Sigmoid colon (tissue), 7 donors: Measurements from ENCODE around the gene IL21R. TPM values are rescaled to one million over a fixed set of nuclear protein-coding genes. Genes with fewer than 3 reads are reported as not detected.
A peak's percentile ranks its signal among the peaks of the same experiment; 100 is the strongest.

Experiments
- DNase-seq: peaks from one replicate; pipeline ENCODE4 v3.0.0-alpha.2; 2019
- H3K27ac ChIP-seq, 4 donors: fragments of 200-600 bp; sonication (generic); one replicate each; pipeline ENCODE4 v1.5.1; 2016 to 2019; ENCODE audit warnings: mild to moderate bottlenecking in 1 of 4
- H3K27me3 ChIP-seq, 3 donors: fragments of 200-600 bp; sonication (generic); one replicate each; pipeline ENCODE4 v1.5.1; 2019; ENCODE audit warnings: mild to moderate bottlenecking in 1 of 3
- H3K36me3 ChIP-seq, 4 donors: fragments of 200-600 bp; sonication (generic); one replicate each; pipeline ENCODE4 v1.5.1; 2016 to 2019
- H3K4me1 ChIP-seq, 4 donors: fragments of 200-600 bp; sonication (generic); one replicate each; pipeline ENCODE4 v1.5.1; 2017 to 2019
- H3K4me3 ChIP-seq, 4 donors: fragments of 200-600 bp; sonication (generic); one replicate each; pipeline ENCODE4 v1.5.1; 2017 to 2019; ENCODE audit warnings: mild to moderate bottlenecking in 2 of 4, moderate library complexity in 1 of 4
- H3K9me3 ChIP-seq, 4 donors: fragments of 200-600 bp in 3 of 4; sonication (generic) in 3 of 4; one replicate each; pipeline versions ENCODE4 v1.5.1 to v1.6.1; 2013 to 2019
- CTCF ChIP-seq, 4 experiments: fragments of 450-650 bp in 3 of 4; fragments of 200-600 bp in 1 of 4; IDR thresholded peaks; one replicate each; pipeline ENCODE4 v1.5.1; 2016 to 2019; ENCODE audit warnings: antibody characterized with exemption in 4 of 4, mild to moderate bottlenecking in 3 of 4, moderate library complexity in 2 of 4
- EP300 ChIP-seq, 4 donors: sonication (generic); formaldehyde crosslinking; IDR thresholded peaks; one replicate each; pipeline ENCODE4 v1.6.1; 2017; ENCODE audit warnings: antibody characterized with exemption in 4 of 4
- POLR2A ChIP-seq, 2 donors: fragments of 450-650 bp; IDR thresholded peaks; one replicate each; pipeline ENCODE4 v1.6.1; 2016; ENCODE audit warnings: antibody characterized with exemption in 2 of 2, mild to moderate bottlenecking in 2 of 2, moderate library complexity in 2 of 2
- POLR2AphosphoS5 ChIP-seq, 4 donors: sonication (generic); formaldehyde crosslinking; IDR thresholded peaks; one replicate each; pipeline ENCODE4 v1.6.1; 2017; ENCODE audit warnings: antibody characterized with exemption in 4 of 4
- WGBS, 2 donors: extraction: QIAGEN DNeasy Blood & Tissue Kit; methylation state at CpG; one replicate each; pipeline ENCODE4 v1.1.7; 2013; 5-methylcytosine and 5-hydroxymethylcytosine counted together
- intact Hi-C: fragments of 100-400 bp; cut with DNase I; formaldehyde crosslinking; loops from one replicate; pipeline ENCODE4 v1.15.1; 2023
- polyA plus RNA-seq, 3 donors: library from polyadenylated mRNA; stranded (reverse); fragments of 200-250 nt; gene quantifications; one replicate each; pipeline ENCODE4 v1.2.3, GENCODE V29; 2013
- total RNA-seq, 4 donors: library from RNA; depleted of rRNA; stranded (reverse); fragments of >200 nt; gene quantifications; one replicate each; pipeline ENCODE4 v1.1.0, GENCODE V29; 2016
- donor health status: healthy with polysubstance abuse.
- donor health status: Bipolar disorder and iron deficiency.
- donor health status: healthy.

Gene IL21R
- under 1 TPM in 2 of 4 donors, not detected in 2; 0.27 to 0.28 TPM for total RNA-seq
- 1 to 10 TPM in 1 of 3 donors, under 1 TPM in 2; under 0.01 to 7.9 (median 0.23) TPM for polyA plus RNA-seq

DNA sequence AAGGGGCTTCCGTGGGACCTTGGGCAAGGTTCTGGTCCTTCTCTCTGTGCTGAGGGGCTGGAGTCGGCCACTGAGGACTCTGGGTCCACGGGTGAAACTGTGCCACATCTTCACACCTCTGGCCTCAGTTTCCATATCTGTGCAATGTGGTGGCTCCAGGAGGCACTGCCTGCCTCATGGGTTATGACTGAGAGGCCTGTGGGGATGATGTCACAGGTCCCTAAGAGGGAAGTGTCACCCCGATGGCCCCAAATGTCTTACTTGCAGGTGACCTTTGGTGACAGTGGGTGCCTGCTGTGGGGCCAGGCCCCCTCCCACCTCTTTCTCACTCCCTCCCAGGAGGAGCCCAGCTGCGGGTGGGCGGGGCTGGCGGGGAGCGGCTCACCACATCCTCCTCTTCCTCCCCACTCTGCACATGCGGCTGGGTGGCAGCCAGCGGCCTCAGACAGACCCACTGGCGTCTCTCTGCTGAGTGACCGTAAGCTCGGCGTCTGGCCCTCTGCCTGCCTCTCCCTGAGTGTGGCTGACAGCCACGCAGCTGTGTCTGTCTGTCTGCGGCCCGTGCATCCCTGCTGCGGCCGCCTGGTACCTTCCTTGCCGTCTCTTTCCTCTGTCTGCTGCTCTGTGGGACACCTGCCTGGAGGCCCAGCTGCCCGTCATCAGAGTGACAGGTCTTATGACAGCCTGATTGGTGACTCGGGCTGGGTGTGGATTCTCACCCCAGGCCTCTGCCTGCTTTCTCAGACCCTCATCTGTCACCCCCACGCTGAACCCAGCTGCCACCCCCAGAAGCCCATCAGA lies at the start of gene IL21R:
TSS of gene IL21R (plus strand) at position 407 of the 801 bp plus-strand sequence. CDS start 27,898 bp downstream, outside the sequence.
- Histone ChIP-seq H3K4me3 (no peak within 1 kb of the TSS), H3K36me3 (no peaks in the 10 kb centered on the region), H3K27ac (no peak within 1 kb of the TSS), H3K27me3 (peaks cover 0 to 47% (median 0%) of the 10 kb centered on the region in 3 donors), H3K9me3 (no peaks in the 10 kb centered on the region), H3K4me1 (peaks cover 0 to 12% (median 4%) of the 10 kb centered on the region in 4 donors)
- WGBS, 2 donors: 11 to 13% methylated on average over 23 of the region's 23 CpGs
- intact Hi-C loops: no loop called here
- DNase-seq: peak; percentile 69
- TF ChIP-seq POLR2AphosphoS5 (IDR thresholded peaks at IDR 0.05): no peak
- no peak for TF ChIP-seq EP300 (IDR thresholded peaks at IDR 0.05)
- no peak for TF ChIP-seq CTCF (IDR thresholded peaks at IDR 0.05)
- TF ChIP-seq POLR2A (IDR thresholded peaks at IDR 0.05): no peak

DNA sequence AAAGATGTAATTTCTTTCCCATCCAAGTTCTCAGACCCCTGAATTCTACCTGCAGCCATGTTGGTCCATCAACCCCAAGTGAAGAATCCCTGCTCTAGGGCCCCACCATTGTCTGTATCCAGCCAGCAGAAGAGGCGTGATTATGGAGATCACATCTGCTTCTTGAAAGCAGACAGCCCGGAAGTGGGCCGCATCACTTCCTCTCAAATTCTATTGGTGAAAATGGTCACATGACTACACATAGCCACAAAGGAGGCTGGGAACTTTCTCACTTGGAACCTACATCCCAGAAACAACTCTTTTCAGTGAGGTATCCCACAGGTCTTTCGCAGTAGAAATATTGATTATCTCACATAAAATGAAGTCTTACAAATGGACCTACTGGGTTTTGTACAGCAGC lies 48.1 kb upstream of the IL21R start:
- intact Hi-C loops: no loop called here
- Histone ChIP-seq H3K27me3 (no peaks in the 10 kb centered on the region), H3K27ac (peak overlapping the region in 1 of 4 donors; percentile 21), H3K36me3 (peaks cover 49 to 100% (median 91%) of the 10 kb centered on the region in 4 donors), H3K9me3 (no peaks in the 10 kb centered on the region), H3K4me1 (no peaks in the 10 kb centered on the region), H3K4me3 (no peak overlapping the region)
- WGBS, 2 donors: 94 to 96% methylated on average over 4 of the region's 4 CpGs
- DNase-seq: no peak
- TF ChIP-seq EP300 (IDR thresholded peaks at IDR 0.05): no peak
- peak in 1 of 4 donors; percentile 2 for TF ChIP-seq POLR2AphosphoS5 (IDR thresholded peaks at IDR 0.05)

GRCh38 chr16:27355610-27356009 lies 46.4 kb upstream of the IL21R start:
- 82% methylated on average over 12 of the region's 12 CpGs for WGBS, 2 donors
- no peaks in the 10 kb centered on the region for H3K9me3 ChIP-seq
- no peaks in the 10 kb centered on the region for H3K27me3 ChIP-seq
- intact Hi-C loops: no loop called here
- TF ChIP-seq POLR2A (IDR thresholded peaks at IDR 0.05): no peak
- TF ChIP-seq POLR2AphosphoS5 (IDR thresholded peaks at IDR 0.05): peak; percentile 23 to 62 (median 34)
- TF ChIP-seq CTCF (IDR thresholded peaks at IDR 0.05): peak in 2 of 4 experiments; percentile 25 to 37
- peak overlapping the region in 3 of 4 donors; percentile 14 to 40 (median 30) for H3K27ac ChIP-seq
- H3K4me3 ChIP-seq: no peak overlapping the region
- no peaks in the 10 kb centered on the region for H3K4me1 ChIP-seq
- peak; percentile 82 for DNase-seq
- peaks cover 57 to 98% (median 90%) of the 10 kb centered on the region in 4 donors for H3K36me3 ChIP-seq

DNA sequence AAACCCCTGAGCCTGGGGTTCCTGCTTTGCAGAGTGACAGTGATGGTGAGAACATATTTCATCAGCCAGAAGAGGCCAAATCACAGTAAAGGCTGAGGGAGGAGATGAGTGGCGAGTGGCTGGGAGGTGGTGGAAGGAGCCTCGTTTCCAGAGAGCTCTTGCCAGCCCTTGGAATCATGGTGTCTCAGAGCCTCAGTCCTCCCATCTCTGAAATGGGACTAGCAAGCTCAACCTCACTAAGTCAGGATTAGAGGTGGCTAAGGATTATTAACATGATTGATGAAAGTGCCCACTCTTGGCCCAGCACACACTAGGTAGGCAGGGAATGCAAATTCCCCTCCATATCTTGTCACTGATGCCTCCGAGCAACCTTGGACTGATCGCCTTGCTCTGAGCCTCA lies 45.2 kb upstream of the IL21R start:
- TF ChIP-seq EP300 (IDR thresholded peaks at IDR 0.05) (no peak), CTCF (IDR thresholded peaks at IDR 0.05) (no peak), POLR2AphosphoS5 (IDR thresholded peaks at IDR 0.05) (peak in 1 of 4 donors; percentile 30), POLR2A (IDR thresholded peaks at IDR 0.05) (no peak)
- Histone ChIP-seq H3K36me3 (peaks cover 56 to 98% (median 84%) of the 10 kb centered on the region in 4 donors), H3K4me1 (no peaks in the 10 kb centered on the region), H3K27me3 (no peaks in the 10 kb centered on the region), H3K9me3 (no peaks in the 10 kb centered on the region), H3K4me3 (no peak overlapping the region), H3K27ac (peak overlapping the region in 2 of 4 donors; percentile 18 to 22)
- WGBS, 2 donors: 92 to 94% methylated on average over 4 of the region's 4 CpGs
- DNase-seq: no peak
- intact Hi-C loops: no loop called here

GRCh38 chr16:27359051-27359450 lies 42.9 kb upstream of the IL21R start:
- H3K4me3 ChIP-seq: no peak overlapping the region
- intact Hi-C loops: no loop called here
- peak overlapping the region; percentile 3 to 46 (median 22) for H3K27ac ChIP-seq
- peaks cover 53 to 98% (median 80%) of the 10 kb centered on the region in 4 donors for H3K36me3 ChIP-seq
- TF ChIP-seq POLR2AphosphoS5 (IDR thresholded peaks at IDR 0.05): no peak
- no peak for TF ChIP-seq POLR2A (IDR thresholded peaks at IDR 0.05)
- no peaks in the 10 kb centered on the region for H3K27me3 ChIP-seq
- H3K9me3 ChIP-seq: no peaks in the 10 kb centered on the region
- H3K4me1 ChIP-seq: peaks cover 0 to 12% (median 10%) of the 10 kb centered on the region in 4 donors
- 96% methylated on average over 4 of the region's 4 CpGs for WGBS, 2 donors
- no peak for DNase-seq
